Hepatocyte (in vitro differentiated cells): ENCODE results near the gene LMTK2.

Source experiments
- CTCF ChIP-seq: fragments of 200-600 bp; sonication (generic); IDR thresholded peaks from 2 replicates; pipeline ENCODE4 v1.5.1; 2016; ENCODE audit warnings: antibody characterized with exemption, mild to moderate bottlenecking; ENCODE audit not compliant: poor library complexity
- EZH2 ChIP-seq: fragments of 200-600 bp; sonication (generic); IDR thresholded peaks from 2 replicates; pipeline ENCODE4 v1.6.1; 2016; ENCODE audit warnings: antibody characterized with exemption, mild to moderate bottlenecking, borderline replicate concordance

GRCh38 chr7:98136423-98136822, 29.8 kb downstream of the LMTK2 start:
- TF ChIP-seq CTCF (no peak), EZH2 (no peak)
